ENCODE measurements around the gene ZNF865.

ZNF865 gene

GRCh38 chr19:55661826-55662225, 56.4 kb downstream of the ZNF865 start:
- TF ChIP-seq Cebpa-rat (IDR thresholded peaks at IDR 0.05): no peak
- peak overlapping the region; percentile 60; the same call in 1 of the 2 replicates for H3K27ac ChIP-seq
- peaks cover 84% of the 10 kb centered on the region for H3K36me3 ChIP-seq
- peaks cover 50% of the 10 kb centered on the region for H3K4me1 ChIP-seq
- H3K27me3 ChIP-seq: no peaks in the 10 kb centered on the region
- H4K20me1 ChIP-seq: peaks cover 99% of the 10 kb centered on the region
- peak overlapping the region; percentile 99 for H3K4me2 ChIP-seq
- no peak overlapping the region for H3K4me3 ChIP-seq
- H3K9me3 ChIP-seq: no peaks in the 10 kb centered on the region
- H3K9ac ChIP-seq: peak overlapping the region; percentile 60; the same call in 1 of the 2 replicates

- Histone ChIP-seq H3K9me3 (no peaks in the 10 kb centered on the region), H3K27ac (no peak overlapping the region), H4K20me1 (peaks cover 99% of the 10 kb centered on the region), H3K4me3 (no peak overlapping the region), H3K4me2 (no peak overlapping the region), H3K4me1 (peaks cover 29% of the 10 kb centered on the region), H3K27me3 (no peaks in the 10 kb centered on the region), H3K9ac (no peak overlapping the region), H3K36me3 (peaks cover 98% of the 10 kb centered on the region)
- no peak for TF ChIP-seq Cebpa-rat (IDR thresholded peaks at IDR 0.05)
Measured at GRCh38 chr19:55663846-55664536, 58.5 kb downstream of the ZNF865 start.

- peaks cover 99% of the 10 kb centered on the region for H3K36me3 ChIP-seq
- no peaks in the 10 kb centered on the region for H3K9me3 ChIP-seq
- H3K4me1 ChIP-seq: peaks cover 19% of the 10 kb centered on the region
- no peak overlapping the region for H3K4me2 ChIP-seq
- no peak overlapping the region for H3K27ac ChIP-seq
- H3K27me3 ChIP-seq: no peaks in the 10 kb centered on the region
- H4K20me1 ChIP-seq: peaks cover 99% of the 10 kb centered on the region
- no peak overlapping the region; the same call in 1 of the 2 replicates for H3K9ac ChIP-seq
- no peak for TF ChIP-seq Cebpa-rat (IDR thresholded peaks at IDR 0.05)
- no peak overlapping the region for H3K4me3 ChIP-seq
Measured at GRCh38 chr19:55666343-55667005, 61.0 kb downstream of the ZNF865 start.
